GM19240 (cell line): Measurements from ENCODE around the gene SLC5A2.

Experiments used
- DNase-seq: peaks from one replicate; pipeline ENCODE4 v3.0.0; 2011; ENCODE audit warnings: low spot score; ENCODE audit not compliant: insufficient read length

The SLC5A2 gene

GRCh38 chr16:31459687-31460581 lies 23.0 kb upstream of the SLC5A2 start:
- DNase-seq: peak; percentile 90

- no peak for DNase-seq
Measured at GRCh38 chr16:31460582-31461002, 22.3 kb upstream of the SLC5A2 start.

- no peak for DNase-seq
Measured at GRCh38 chr16:31461201-31461920, 21.6 kb upstream of the SLC5A2 start.

GRCh38 chr16:31461921-31462804 lies 20.8 kb upstream of the SLC5A2 start:
- no peak for DNase-seq

GRCh38 chr16:31464348-31464769 lies 18.6 kb upstream of the SLC5A2 start:
- DNase-seq: no peak

GRCh38 chr16:31464781-31465260 lies 18.1 kb upstream of the SLC5A2 start:
- DNase-seq: no peak

GRCh38 chr16:31465788-31466370 lies 17.0 kb upstream of the SLC5A2 start:
- no peak for DNase-seq

- DNase-seq: no peak
Measured at GRCh38 chr16:31466381-31466841, 16.5 kb upstream of the SLC5A2 start.

GRCh38 chr16:31467151-31467773 lies 15.7 kb upstream of the SLC5A2 start:
- DNase-seq: no peak

- DNase-seq: no peak
Measured at GRCh38 chr16:31467858-31468257, 15.1 kb upstream of the SLC5A2 start.

GRCh38 chr16:31470615-31471014 lies 12.3 kb upstream of the SLC5A2 start:
- DNase-seq: no peak

- DNase-seq: no peak
Measured at GRCh38 chr16:31471241-31471874, 11.6 kb upstream of the SLC5A2 start.

- DNase-seq: no peak
Measured at GRCh38 chr16:31471875-31472708, 10.8 kb upstream of the SLC5A2 start, which contains the start of gene TGFB1I1. Gene TGFB1I1 (plus strand): TSS chr16:31472152. CDS start chr16:31472189, 37 bp downstream.

GRCh38 chr16:31472709-31473203 lies 10.2 kb upstream of the SLC5A2 start:
- no peak for DNase-seq

GRCh38 chr16:31473264-31473984 lies 9.5 kb upstream of the SLC5A2 start:
- DNase-seq: no peak

- DNase-seq: no peak
Measured at GRCh38 chr16:31474173-31474714, 8.7 kb upstream of the SLC5A2 start.
